Endothelial cell of umbilical vein (primary cell): ENCODE data around the gene ALDH1A3.

ENCODE experiments used
- CTCF ChIP-seq, 2 donors: IDR thresholded peaks; 1 replicate in 1 of 2; 2 replicates in 1 of 2; pipeline ENCODE4 v1.5.1; 2011; ENCODE audit warnings: low read length in 2 of 2, mild to moderate bottlenecking in 2 of 2, moderate library complexity in 2 of 2, control low read depth in 1 of 2, inconsistent platforms in 1 of 2, low read depth in 1 of 2; ENCODE audit not compliant: insufficient read depth in 1 of 2; ENCODE audit errors: extremely low read depth in 1 of 2
- MAX ChIP-seq: IDR thresholded peaks from 2 replicates; pipeline ENCODE4 v1.6.1; 2011; ENCODE audit not compliant: insufficient read depth, insufficient read length
- MYC ChIP-seq: IDR thresholded peaks from one replicate; pipeline ENCODE4 v1.6.1; 2011; ENCODE audit warnings: mild to moderate bottlenecking, low read depth, low read length

GRCh38 chr15:100909565-100909964 is 29.9 kb downstream of the ALDH1A3 start:
- TF ChIP-seq CTCF (IDR thresholded peaks at IDR 0.05; ENCODE audit: extremely low read depth in 1 of 2, insufficient read depth in 1 of 2, low read depth in 1 of 2, low read length in 2 of 2): no peak
- no peak for TF ChIP-seq MYC
- no peak for TF ChIP-seq MAX
